ENCODE measurements around the gene SOBP.
"Not testable (repeated sequence)": the region's sequence is repeated elsewhere in the genome, so short reads cannot be mapped to it uniquely, and the experiment has no call there.

The SOBP gene

GRCh38 chr6:107488174-107488874 is 1.6 kb upstream of the SOBP start:
- DNase-seq (ENCODE audit: low spot score), result no peak

- peak; percentile 81 for DNase-seq (ENCODE audit: low spot score)
Observed at GRCh38 chr6:107488875-107489635, 862 bp upstream of the SOBP start.

GRCh38 chr6:107490566-107491137 is 735 bp downstream of the SOBP start:
- DNase-seq (ENCODE audit: low spot score), result no peak

- DNase-seq (ENCODE audit: low spot score), result no peak
Observed at GRCh38 chr6:107491138-107491609, 1.3 kb downstream of the SOBP start.

GRCh38 chr6:107491760-107492660 is 2.1 kb downstream of the SOBP start:
- no peak for DNase-seq (ENCODE audit: low spot score)

GRCh38 chr6:107493158-107494057 is 3.5 kb downstream of the SOBP start:
- peak; percentile 82 for DNase-seq (ENCODE audit: low spot score)

- DNase-seq (ENCODE audit: low spot score), result no peak
Observed at GRCh38 chr6:107495196-107495643, 5.3 kb downstream of the SOBP start.

GRCh38 chr6:107495971-107496370 is 6.1 kb downstream of the SOBP start:
- no peak for DNase-seq (ENCODE audit: low spot score)

GRCh38 chr6:107496892-107497684 is 7.2 kb downstream of the SOBP start:
- DNase-seq (ENCODE audit: low spot score), result no peak

- no peak for DNase-seq (ENCODE audit: low spot score)
Observed at GRCh38 chr6:107504270-107505026, 14.5 kb downstream of the SOBP start.

- no peak for DNase-seq (ENCODE audit: low spot score)
Observed at GRCh38 chr6:107506145-107506544, 16.2 kb downstream of the SOBP start.

GRCh38 chr6:107509506-107509905 is 19.6 kb downstream of the SOBP start:
- DNase-seq (ENCODE audit: low spot score), result no peak

- no peak for DNase-seq (ENCODE audit: low spot score)
Observed at GRCh38 chr6:107510108-107510507, 20.2 kb downstream of the SOBP start.

GRCh38 chr6:107511511-107511993 is 21.6 kb downstream of the SOBP start:
- DNase-seq (ENCODE audit: low spot score), result no peak

- no peak for DNase-seq (ENCODE audit: low spot score)
Observed at GRCh38 chr6:107513214-107513613, 23.3 kb downstream of the SOBP start.

- no peak for DNase-seq (ENCODE audit: low spot score)
Observed at GRCh38 chr6:107515955-107516354, 26.0 kb downstream of the SOBP start.

- no peak for DNase-seq (ENCODE audit: low spot score)
Observed at GRCh38 chr6:107517274-107517673, 27.4 kb downstream of the SOBP start.

- not testable (repeated sequence) for DNase-seq (ENCODE audit: low spot score)
Observed at GRCh38 chr6:107519224-107519623, 29.3 kb downstream of the SOBP start.

GRCh38 chr6:107520706-107521105 is 30.8 kb downstream of the SOBP start:
- not testable (repeated sequence) for DNase-seq (ENCODE audit: low spot score)

Data from HuH-7 (cell line).